GM18498 (cell line): ENCODE measurements around the gene LRRC56.
A peak's percentile ranks its signal among the peaks of the same experiment; 100 is the strongest.

Experiments
- ATAC-seq: cut with Tn5 transposase; IDR thresholded peaks from one replicate; pipeline ENCODE4 v1.9.1; 2021; ENCODE audit warnings: mild to moderate bottlenecking, moderate library complexity; ENCODE audit not compliant: unreplicated experiment

Gene LRRC56

GRCh38 chr11:536841-537621 lies at the start of gene LRRC56:
TSS of gene LRRC56 (plus strand) at chr11:537527. CDS start at chr11:540685, 3,158 bp downstream.
- peak; percentile 51 for ATAC-seq

- ATAC-seq = no peak
Observed at GRCh38 chr11:487571-488021, 49.7 kb upstream of the LRRC56 start.

GRCh38 chr11:488062-488461 lies 49.3 kb upstream of the LRRC56 start:
- no peak for ATAC-seq

- ATAC-seq = no peak
Observed at GRCh38 chr11:488579-488978, 48.7 kb upstream of the LRRC56 start.

GRCh38 chr11:488992-489391 lies 48.3 kb upstream of the LRRC56 start:
- ATAC-seq = no peak

GRCh38 chr11:489610-490185 lies 47.6 kb upstream of the LRRC56 start:
- ATAC-seq = no peak

GRCh38 chr11:490186-490929 lies 47.0 kb upstream of the LRRC56 start:
- no peak for ATAC-seq

GRCh38 chr11:490930-491260 lies 46.4 kb upstream of the LRRC56 start:
- no peak for ATAC-seq

- ATAC-seq = no peak
Observed at GRCh38 chr11:491358-491757, 46.0 kb upstream of the LRRC56 start.

GRCh38 chr11:492427-493226 lies 44.7 kb upstream of the LRRC56 start:
- no peak for ATAC-seq

GRCh38 chr11:494761-495536 lies 42.4 kb upstream of the LRRC56 start:
- ATAC-seq = no peak

- no peak for ATAC-seq
Observed at GRCh38 chr11:495537-495931, 41.8 kb upstream of the LRRC56 start.

GRCh38 chr11:496834-497564 lies 40.3 kb upstream of the LRRC56 start:
- no peak for ATAC-seq

GRCh38 chr11:497565-498296 lies 39.6 kb upstream of the LRRC56 start:
- ATAC-seq = no peak

- ATAC-seq = no peak
Observed at GRCh38 chr11:498297-499181, 38.8 kb upstream of the LRRC56 start.

GRCh38 chr11:499201-500076 lies 37.9 kb upstream of the LRRC56 start:
- ATAC-seq = no peak
